HG03469 (cell line): ENCODE results near the gene FTCDNL1.

ENCODE experiments used
- ATAC-seq: cut with Tn5 transposase; IDR thresholded peaks from one replicate; pipeline ENCODE4 v1.9.1; 2021; ENCODE audit warnings: mild to moderate bottlenecking, moderate library complexity, moderate number of reproducible peaks; ENCODE audit not compliant: unreplicated experiment

FTCDNL1 gene

DNA sequence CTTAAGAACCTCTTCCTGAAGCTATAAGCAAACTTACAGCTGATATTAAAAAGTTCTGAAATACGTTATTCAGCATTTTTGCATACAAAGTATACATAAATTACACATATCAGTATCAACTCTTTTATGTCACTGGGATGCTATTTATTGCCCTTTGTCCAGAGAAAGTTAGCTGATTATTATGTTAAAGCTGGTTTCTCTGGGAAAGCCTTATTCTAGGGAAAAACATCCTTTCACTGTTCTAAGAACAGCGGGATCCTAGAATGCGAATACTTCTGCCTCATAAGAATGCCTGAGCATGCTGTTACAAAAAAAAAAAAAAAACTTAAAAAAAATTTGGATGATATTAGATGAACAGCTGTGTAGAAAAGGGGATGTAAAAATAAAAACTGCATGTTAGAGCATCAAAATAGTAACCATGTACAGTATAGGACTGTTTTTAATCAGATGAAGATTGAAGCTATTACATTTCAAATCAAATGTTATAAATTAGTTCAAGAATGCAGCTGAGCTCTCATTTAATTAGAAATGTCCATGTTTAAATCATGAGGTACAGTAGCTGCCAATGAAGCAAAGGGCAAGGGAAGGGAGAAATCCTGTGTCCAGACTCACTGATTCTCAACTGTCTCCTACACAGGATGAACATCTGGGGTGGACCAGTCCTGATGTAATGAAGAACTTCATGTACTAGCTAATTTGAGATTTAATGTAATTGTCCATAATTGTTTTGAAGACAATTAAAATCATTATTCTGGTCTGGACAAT is 8.2 kb downstream of the FTCDNL1 start:
- no peak for ATAC-seq

DNA sequence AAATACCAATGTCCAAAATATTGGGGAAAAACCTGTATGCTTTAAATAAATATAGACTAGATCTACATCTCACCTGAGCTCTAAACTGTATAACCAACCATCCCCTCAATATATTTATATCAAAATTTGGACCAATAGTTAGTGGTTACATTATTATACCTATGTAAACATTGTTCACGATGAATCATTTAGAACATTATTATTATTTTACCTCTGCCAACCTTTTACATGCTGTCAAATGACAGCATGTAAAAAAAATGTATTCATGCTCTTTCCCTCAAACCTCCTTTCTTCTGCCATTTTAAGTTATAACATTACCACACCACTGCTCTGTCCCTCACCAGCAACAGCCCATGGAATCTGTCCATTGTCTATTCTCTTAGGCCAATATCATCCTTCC is 9.6 kb downstream of the FTCDNL1 start:
- no peak for ATAC-seq

DNA sequence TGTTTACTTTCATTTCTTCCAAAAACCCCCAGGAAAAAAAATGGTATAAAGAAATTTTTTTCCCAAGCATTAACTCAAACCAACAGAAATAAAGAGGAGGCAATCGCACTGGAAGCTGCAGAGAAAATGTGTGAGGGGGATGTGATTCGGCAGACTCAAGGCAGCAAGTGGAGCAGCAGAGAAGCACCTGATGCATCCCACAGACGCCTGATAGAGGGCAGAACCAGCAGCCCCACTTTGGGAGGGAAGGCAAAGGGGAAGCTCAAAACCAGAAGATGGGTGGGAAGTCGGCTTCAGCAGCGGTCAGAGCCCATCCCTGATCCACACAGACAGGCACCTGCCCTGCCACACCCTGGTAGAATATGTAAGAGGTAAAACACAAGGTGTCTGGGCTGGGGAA is 12.6 kb downstream of the FTCDNL1 start:
- ATAC-seq, result no peak

DNA sequence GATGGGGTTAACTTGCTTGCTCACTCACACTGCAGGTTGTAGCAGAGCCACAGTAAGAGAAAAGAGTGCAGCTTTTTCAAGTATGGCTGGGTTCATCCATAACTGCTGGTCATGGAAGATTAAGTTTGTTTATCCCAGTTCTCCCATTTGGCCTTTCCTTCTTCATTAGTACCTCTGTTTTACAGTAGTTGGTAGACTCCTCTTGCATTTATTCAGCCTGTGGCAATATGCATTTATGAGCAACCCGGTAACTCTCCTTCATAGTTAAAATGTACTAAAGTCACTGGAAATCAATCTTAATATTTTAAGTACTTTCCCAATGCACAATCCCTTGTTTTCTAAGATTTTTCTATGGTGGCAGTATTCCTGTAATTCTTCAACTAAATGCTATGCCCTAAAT is 14.0 kb downstream of the FTCDNL1 start:
- ATAC-seq, result no peak

GRCh38 chr2:199833525-199833924 is 17.5 kb downstream of the FTCDNL1 start:
- ATAC-seq, result no peak

DNA sequence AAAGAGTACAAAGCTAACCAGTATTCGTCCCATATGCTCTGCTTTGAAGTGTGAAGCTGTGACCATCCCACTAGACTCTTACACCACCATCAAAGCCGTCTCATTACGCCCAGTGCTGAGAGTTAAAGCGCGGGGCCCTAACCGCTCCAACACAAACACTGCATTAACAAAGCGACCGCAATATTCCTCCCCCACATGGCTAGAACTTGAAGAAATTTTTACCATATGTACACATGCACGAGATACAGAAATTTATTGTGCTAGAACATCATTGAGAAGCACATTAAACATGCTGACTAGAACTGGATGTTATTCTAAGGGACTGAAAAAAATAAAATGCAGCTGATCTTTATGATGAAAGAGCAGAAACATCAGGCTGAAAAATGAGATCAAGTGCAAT is 20.5 kb downstream of the FTCDNL1 start:
- ATAC-seq, result no peak

DNA sequence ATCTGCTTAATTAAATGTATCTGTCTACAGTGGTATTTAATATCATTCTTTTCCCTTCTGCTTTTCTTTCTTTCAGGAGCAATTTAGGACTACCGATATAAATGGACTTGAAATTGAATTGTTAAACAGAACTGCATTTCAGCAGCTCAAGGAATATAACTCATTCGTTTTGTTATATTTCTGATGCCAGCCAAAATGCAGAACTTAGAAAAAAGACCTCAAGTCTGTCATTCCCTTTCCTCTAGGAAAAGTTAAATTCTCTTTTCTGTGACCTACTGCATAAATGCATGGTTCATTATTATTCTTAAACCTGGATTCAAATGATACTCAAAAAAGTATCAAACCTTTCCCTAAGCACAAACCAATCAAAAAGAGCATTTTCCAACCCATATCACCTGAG is 21.4 kb downstream of the FTCDNL1 start:
- no peak for ATAC-seq

- no peak for ATAC-seq
Measured at GRCh38 chr2:199819746-199820145, 31.2 kb downstream of the FTCDNL1 start.

- ATAC-seq, result no peak
Measured at GRCh38 chr2:199818754-199819153, 32.2 kb downstream of the FTCDNL1 start.

- no peak for ATAC-seq
Measured at GRCh38 chr2:199818026-199818425, 33.0 kb downstream of the FTCDNL1 start.

GRCh38 chr2:199814817-199815211 is 36.2 kb downstream of the FTCDNL1 start:
- no peak for ATAC-seq

- ATAC-seq, result peak; percentile 50
Measured at GRCh38 chr2:199814101-199814816, 36.7 kb downstream of the FTCDNL1 start.

DNA sequence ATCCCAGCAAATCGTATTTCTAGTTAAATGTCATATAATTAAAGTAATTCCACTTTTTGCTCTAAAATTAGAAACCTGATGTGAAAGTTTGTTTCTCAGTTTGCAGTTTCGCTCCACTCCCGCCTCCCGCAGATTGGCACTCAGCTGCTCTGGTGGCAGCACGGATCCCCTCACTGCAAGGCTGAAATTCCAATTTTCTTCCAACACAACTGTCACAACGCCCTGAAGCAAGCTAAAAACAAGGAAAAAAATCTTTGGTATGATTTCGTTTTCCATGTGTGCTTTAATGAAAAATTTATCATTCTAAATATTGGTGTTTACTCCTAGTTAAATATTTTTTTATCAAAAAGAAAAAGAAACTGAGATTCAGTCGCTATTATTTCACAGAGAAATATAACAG is 38.5 kb downstream of the FTCDNL1 start:
- ATAC-seq, result no peak

DNA sequence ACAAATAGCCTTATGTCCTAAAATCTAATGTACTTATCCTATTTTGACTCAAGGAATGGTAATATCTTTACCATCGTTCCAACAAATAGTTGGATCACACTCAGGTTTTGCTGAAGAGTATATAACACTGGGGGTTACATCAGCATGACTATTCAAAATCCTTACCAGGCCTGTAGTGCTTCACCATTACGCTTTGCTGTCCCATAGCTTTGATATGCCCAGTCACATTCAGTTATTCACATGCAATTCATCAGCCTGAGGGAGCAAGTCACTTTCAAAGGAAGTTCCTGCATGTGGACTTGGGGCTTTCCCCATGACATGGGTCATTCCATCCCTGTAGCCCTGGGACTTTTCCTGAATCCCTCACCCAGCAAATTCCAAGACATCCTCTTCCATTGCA is 39.6 kb downstream of the FTCDNL1 start:
- ATAC-seq, result no peak

DNA sequence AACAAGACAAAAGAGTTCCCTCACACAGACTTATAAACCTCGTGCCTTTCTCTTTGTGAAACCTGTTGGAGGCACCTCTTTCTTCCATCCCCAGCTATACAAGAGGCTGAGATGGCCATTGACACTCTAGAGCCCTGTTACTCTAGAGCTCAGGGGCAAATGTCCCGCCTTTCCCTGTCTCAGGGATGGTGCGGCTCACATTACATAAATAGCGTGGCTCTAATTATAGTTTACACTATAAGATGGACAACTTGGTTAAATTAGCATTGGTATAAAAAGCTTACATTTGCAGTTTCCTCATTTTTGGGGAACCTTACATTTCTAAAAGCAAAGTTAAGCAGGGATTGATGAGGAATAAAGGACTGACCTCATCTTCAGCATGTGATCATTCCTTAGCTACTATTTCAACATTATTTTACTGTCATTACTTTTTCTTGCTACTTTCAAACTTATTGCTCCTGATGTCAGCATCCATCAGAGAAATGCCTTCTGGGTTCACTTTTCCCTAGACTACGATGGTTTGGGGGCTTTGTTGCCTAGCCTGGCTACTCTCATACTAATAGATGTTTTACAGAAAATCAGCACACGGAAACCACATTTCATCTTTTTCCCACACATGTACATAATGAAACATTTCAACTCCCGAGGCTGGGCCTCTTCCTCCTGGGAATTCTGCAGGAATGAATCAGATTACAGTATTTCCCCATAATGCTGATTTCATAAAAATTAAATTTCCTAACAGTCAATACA is 40.4 kb downstream of the FTCDNL1 start:
- ATAC-seq, result no peak

GRCh38 chr2:199807966-199808365 is 43.0 kb downstream of the FTCDNL1 start:
- no peak for ATAC-seq

- no peak for ATAC-seq
Measured at GRCh38 chr2:199806179-199806578, 44.8 kb downstream of the FTCDNL1 start.

- ATAC-seq, result no peak
Measured at GRCh38 chr2:199804831-199805230, 46.2 kb downstream of the FTCDNL1 start.

GRCh38 chr2:199798831-199799580 is 52.0 kb downstream of the FTCDNL1 start:
- ATAC-seq, result no peak

DNA sequence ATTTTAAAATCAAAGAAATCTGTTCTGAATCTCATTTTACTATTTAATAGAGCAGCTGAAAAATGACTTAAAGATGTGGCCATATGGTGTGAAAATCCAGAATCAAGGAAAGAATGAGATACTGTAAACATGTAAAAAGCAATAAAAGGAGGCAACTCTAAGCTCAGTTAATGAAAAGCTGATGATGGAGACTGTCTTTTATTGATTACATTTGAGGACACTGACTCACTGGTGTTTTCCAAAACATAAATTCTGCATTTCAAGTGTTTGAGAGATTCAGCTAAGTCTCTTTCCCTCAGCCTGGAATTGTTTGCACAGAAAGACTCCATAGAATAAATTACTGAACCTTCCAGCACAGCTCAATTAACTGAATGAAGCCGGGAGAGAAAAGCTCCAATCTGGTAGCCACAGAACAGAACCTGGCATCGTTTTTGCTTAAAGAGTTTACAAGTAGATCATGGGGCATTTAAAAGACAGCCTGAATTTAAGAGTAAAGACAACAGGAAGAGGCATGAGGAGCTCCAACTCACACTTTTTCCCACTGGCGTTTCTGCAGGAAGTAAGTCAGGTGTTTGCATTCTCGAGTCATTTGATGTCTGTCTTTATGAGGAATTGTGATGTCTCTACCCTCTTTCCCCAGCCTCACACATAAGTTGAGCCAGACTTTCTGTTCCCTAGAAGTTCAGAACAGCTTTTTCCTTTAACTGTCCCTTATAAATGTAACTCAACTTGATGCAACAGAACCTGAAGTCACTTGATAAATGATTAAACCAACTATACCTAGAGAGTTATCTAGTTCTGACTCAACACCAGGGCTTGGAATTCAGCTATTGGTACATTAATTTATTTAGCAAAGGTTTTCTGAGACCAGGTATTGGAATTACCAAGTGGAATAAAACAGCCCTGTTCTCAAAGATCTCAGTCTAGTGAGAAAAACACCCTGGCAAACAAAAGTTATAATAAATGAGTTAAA is 53.3 kb downstream of the FTCDNL1 start:
- ATAC-seq, result no peak
